HepG2 (cell line): ENCODE measurements around the gene CAMK1D. TPM values are rescaled to one million over a fixed set of nuclear protein-coding genes. Genes with fewer than 3 reads are reported as not detected.

Experiments
- ATAC-seq: fragments of 200-7000 bp; cut with Tn5 transposase; 3 replicates; pipeline ENCODE4 v1.9.1; 2020; ENCODE audit warnings: mild to moderate bottlenecking, moderate library complexity
- BruUV-seq: library from RNA; stranded (reverse); fragments of 400-500 nt; replicated peaks from 2 replicates; lab custom pipeline; 2021; lab: Mats Ljungman, UMichigan
- CTCF ChIA-PET: fragments of 300-600 bp; formaldehyde crosslinking; extraction: SDS; loops from one replicate; lab custom pipeline; 2021; ENCODE audit warnings: low total read pairs, inconsistent platforms, low intra/inter-chr PET ratio; lab: Yijun Ruan, JAX
- POLR2A ChIA-PET: fragments of 350-600 bp; sonication (Branson Sonifier 250); formaldehyde crosslinking; loops from one replicate; lab custom pipeline; 2020; ENCODE audit warnings: antibody characterized with exemption, inconsistent platforms; lab: Yijun Ruan, JAX
- DNase-seq: peaks from one replicate; pipeline ENCODE4 v3.0.0-alpha.2; 2015; ENCODE audit warnings: low spot score
- FAIRE-seq: peaks from 3 replicates; lab custom pipeline; 2011; peaks lifted over from hg19 to GRCh38; lab: Jason Lieb, UNC
- H2AFZ ChIP-seq: one replicate; pipeline ENCODE4 v1.6.1; 2011; ENCODE audit warnings: low read length, inconsistent platforms
- H3K27ac ChIP-seq: fragments of 300-600 bp; 3 replicates; pipeline ENCODE4 v1.8.0; 2011; ENCODE audit warnings: mixed run types, mild to moderate bottlenecking, mixed read lengths, low read length, inconsistent platforms; ENCODE audit not compliant: insufficient read depth; ENCODE audit errors: extremely low read length
- H3K27me3 ChIP-seq, 2 experiments: fragments of 200-600 bp in 1 of 2; 2 replicates in 1 of 2; 3 replicates in 1 of 2; pipeline versions ENCODE4 v1.6.0 to v1.8.0; 2011; ENCODE audit warnings: low read length in 2 of 2, mild to moderate bottlenecking in 2 of 2, moderate library complexity in 2 of 2, inconsistent platforms in 1 of 2; ENCODE audit not compliant: insufficient read depth in 2 of 2, control insufficient read depth in 1 of 2
- H3K36me3 ChIP-seq, 2 experiments: fragments of 200-600 bp in 1 of 2; replicated peaks in 1 of 2; 2 replicates in 1 of 2; 3 replicates in 1 of 2; pipeline versions ENCODE4 v1.5.1 to v1.8.0; 2011; ENCODE audit warnings: low read length in 2 of 2, inconsistent platforms in 1 of 2; ENCODE audit not compliant: insufficient read depth in 2 of 2, control insufficient read depth in 1 of 2
- H3K4me1 ChIP-seq: 2 replicates; pipeline ENCODE4 v1.5.1; 2012; ENCODE audit warnings: low read length, inconsistent platforms; ENCODE audit not compliant: insufficient read depth
- H3K4me2 ChIP-seq: 2 replicates; pipeline ENCODE4 v1.6.0; 2011; ENCODE audit warnings: low read depth, low read length, inconsistent platforms
- H3K4me3 ChIP-seq, 3 experiments: fragments of 200-600 bp in 1 of 3; sonication (generic), shearing (Covaris generic) in 1 of 3; replicated peaks in 1 of 3; 2 replicates each; pipeline ENCODE4 v1.5.1; 2011 to 2016; ENCODE audit warnings: low read length in 3 of 3, inconsistent platforms in 2 of 3, low read depth in 2 of 3, mild to moderate bottlenecking in 2 of 3, control low read depth in 1 of 3, mixed read lengths in 1 of 3; ENCODE audit not compliant: insufficient read depth in 1 of 3
- H3K79me2 ChIP-seq: one replicate; pipeline ENCODE4 v1.6.1; 2011; ENCODE audit warnings: low read length, inconsistent platforms; ENCODE audit not compliant: insufficient read depth
- H3K9ac ChIP-seq: 2 replicates; pipeline ENCODE4 v1.6.0; 2011; ENCODE audit warnings: mild to moderate bottlenecking, low read depth, low read length, inconsistent platforms; ENCODE audit not compliant: insufficient read depth
- H3K9me3 ChIP-seq: 2 replicates; pipeline ENCODE4 v1.5.1; 2012; ENCODE audit warnings: mild to moderate bottlenecking, low read length
- H4K20me1 ChIP-seq: 2 replicates; pipeline ENCODE4 v1.6.0; 2011; ENCODE audit warnings: inconsistent platforms, mild to moderate bottlenecking, low read length, moderate library complexity; ENCODE audit not compliant: insufficient read depth
- BORCS8-MEF2B ChIP-seq: sonication (generic); formaldehyde crosslinking; IDR thresholded peaks from 2 replicates; pipeline ENCODE4 v1.8.0; 2022; ENCODE audit warnings: mild to moderate bottlenecking, missing genetic modification reagents
- NFAT5 ChIP-seq: sonication (generic); formaldehyde crosslinking; IDR thresholded peaks from 2 replicates; pipeline ENCODE4 v1.4.0; 2020; ENCODE audit warnings: missing genetic modification reagents
- PHB2 ChIP-seq: fragments of 450-650 bp; IDR thresholded peaks from 2 replicates; pipeline ENCODE4 v1.6.1; 2018; ENCODE audit not compliant: partially characterized antibody
- RNF2 ChIP-seq: fragments of 450-650 bp; conservative IDR thresholded peaks from 2 replicates; pipeline ENCODE4 v1.6.1; 2016; ENCODE audit warnings: low read depth
- SMYD3 ChIP-seq: sonication (generic); formaldehyde crosslinking; IDR thresholded peaks from 2 replicates; pipeline ENCODE4 v1.8.1; 2023; ENCODE audit warnings: mild to moderate bottlenecking, missing genetic modification reagents
- STAT5B ChIP-seq: sonication (generic); formaldehyde crosslinking; IDR thresholded peaks from 2 replicates; pipeline ENCODE4 v1.4.0; 2020; ENCODE audit warnings: missing genetic modification reagents
- TFDP2 ChIP-seq: sonication (generic); formaldehyde crosslinking; IDR thresholded peaks from 2 replicates; pipeline ENCODE4 v1.4.0; 2020; ENCODE audit warnings: missing genetic modification reagents
- ZBTB4 ChIP-seq: sonication (generic); formaldehyde crosslinking; IDR thresholded peaks from 2 replicates; pipeline ENCODE4 v1.4.0; 2020; ENCODE audit warnings: missing genetic modification reagents, mild to moderate bottlenecking, borderline replicate concordance
- ZNF660 ChIP-seq: sonication (generic); formaldehyde crosslinking; IDR thresholded peaks from 2 replicates; pipeline ENCODE4 v1.5.1; 2020; ENCODE audit warnings: mild to moderate bottlenecking, low read depth, missing genetic modification reagents, borderline replicate concordance
- ZNF672 ChIP-seq: sonication (generic); formaldehyde crosslinking; IDR thresholded peaks from 2 replicates; pipeline ENCODE4 v1.8.1; 2022; ENCODE audit warnings: missing genetic modification reagents
- ZNF704 ChIP-seq: sonication (generic); formaldehyde crosslinking; IDR thresholded peaks from 2 replicates; pipeline ENCODE4 v1.8.1; 2023; ENCODE audit warnings: mild to moderate bottlenecking, inconsistent platforms, moderate library complexity, missing genetic modification reagents, borderline replicate concordance
- ZNF773 ChIP-seq: sonication (generic); formaldehyde crosslinking; IDR thresholded peaks from 2 replicates; pipeline ENCODE4 v1.4.0; 2020; ENCODE audit warnings: missing genetic modification reagents, borderline replicate concordance
- ZNF781 ChIP-seq: sonication (generic); formaldehyde crosslinking; IDR thresholded peaks from 2 replicates; pipeline ENCODE4 v1.5.1; 2020; ENCODE audit warnings: borderline replicate concordance, mild to moderate bottlenecking, missing genetic modification reagents; ENCODE audit errors: not compliant biosample characterization
- WGBS: methylation state at CpG from one replicate; pipeline ENCODE4 v1.1.6; 2017; ENCODE audit warnings: low lambda C conversion rate; 5-methylcytosine and 5-hydroxymethylcytosine counted together
- in situ Hi-C: cut with HindIII; loops from 2 replicates; pipeline ENCODE4 v1.10.0; 2017; ENCODE audit warnings: low pct_unique_long_range_greater_than_20kb; ENCODE audit not compliant: extremely low pct_ligation_motif_present
- intact Hi-C: fragments of 100-400 bp; cut with micrococcal nuclease; formaldehyde crosslinking; loops from one replicate; pipeline ENCODE4 v1.10.0; 2022; ENCODE audit not compliant: unreplicated experiment
- polyA plus RNA-seq, 8 experiments: library from polyadenylated mRNA; depleted of rRNA in 3 of 8; stranded (reverse) in 7 of 8; unstranded in 1 of 8; fragments of >200 nt; fragmentation: Illumina TruSeq in 4 of 8; extraction: Trizol in 4 of 8; gene quantifications; 2 replicates each; pipeline versions ENCODE4 v1.2.1 to v1.2.3, GENCODE V29; 2011 to 2016; ENCODE audit warnings: low read depth in 4 of 8, missing spikeins in 1 of 8, mixed read lengths in 1 of 8; ENCODE audit not compliant: insufficient read depth in 1 of 8
- total RNA-seq, 5 experiments: library from RNA; depleted of rRNA; stranded (reverse); fragments of >200 nt; fragmentation: Illumina TruSeq; extraction: Trizol; gene quantifications; 2 replicates each; pipeline ENCODE4 v1.2.3, GENCODE V29; 2016; ENCODE audit warnings: low read depth in 1 of 5

Gene CAMK1D
- total and polyA plus RNA-seq, 2 of the 13 experiments (the other 11 are each of a cell fraction or from before 2014, with no cell fraction given), result under 0.01 TPM; not detected in 1

DNA sequence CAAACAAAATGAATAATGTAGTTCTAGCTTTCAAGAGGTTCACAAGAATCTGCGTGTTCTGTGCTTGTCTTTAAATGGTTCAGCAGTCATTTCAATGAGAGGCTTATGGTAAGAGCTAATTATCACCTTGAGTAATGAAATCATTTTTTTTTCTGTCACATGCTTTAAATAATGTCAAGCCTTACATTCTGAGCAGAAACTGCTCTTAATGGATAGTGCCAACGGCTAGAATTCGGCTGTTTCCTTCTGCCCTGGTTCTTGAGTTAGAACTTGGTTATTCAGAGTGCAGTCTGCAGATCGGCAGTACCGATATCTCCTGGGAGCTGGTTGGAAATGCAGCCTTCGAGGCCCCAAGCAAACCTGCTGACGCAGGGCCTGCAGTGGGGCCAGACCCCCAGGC, 316.2 kb downstream of the CAMK1D start:
- in situ Hi-C loops (no loop called here), intact Hi-C loops (no loop called here)
- ChIA-PET CTCF (no interaction called here), POLR2A (no interaction called here)
- Histone ChIP-seq H3K4me2 (no peak overlapping the region), H3K9me3 (no peaks in the 10 kb centered on the region), H3K79me2 (no peaks in the 10 kb centered on the region), H3K4me3 (no peak overlapping the region), H3K9ac (no peak overlapping the region), H2AFZ (no peak overlapping the region), H3K36me3 (no peaks in the 10 kb centered on the region), H4K20me1 (no peaks in the 10 kb centered on the region), H3K27ac (no peak overlapping the region), H3K27me3 (no peaks in the 10 kb centered on the region), H3K4me1 (no peaks in the 10 kb centered on the region)
- BruUV-seq, result no TSS peak
- WGBS, result 23% methylated on average over 4 of the region's 7 CpGs
- no peak for ATAC-seq
- DNase-seq, result no peak
- FAIRE-seq, result no peak
- no peak for TF ChIP-seq ZNF781 (CRISPR knock-in tag)
- no peak for TF ChIP-seq ZNF773
- no peak for TF ChIP-seq ZBTB4 (CRISPR knock-in tag)
- TF ChIP-seq BORCS8-MEF2B (CRISPR knock-in tag), result no peak
- TF ChIP-seq ZNF672 (CRISPR knock-in tag), result no peak
- no peak for TF ChIP-seq ZNF704 (CRISPR knock-in tag)
- TF ChIP-seq PHB2, result no peak
- TF ChIP-seq NFAT5 (CRISPR knock-in tag), result no peak
- no peak for TF ChIP-seq SMYD3 (CRISPR knock-in tag)
- TF ChIP-seq TFDP2 (CRISPR knock-in tag), result no peak
- TF ChIP-seq STAT5B (CRISPR knock-in tag), result no peak
- no peak for TF ChIP-seq RNF2
- TF ChIP-seq ZNF660, result no peak
